GM19025 (cell line): ENCODE measurements around the gene CPN2.

Source experiments
- ATAC-seq: cut with Tn5 transposase; IDR thresholded peaks from one replicate; pipeline ENCODE4 v1.9.1; 2021; ENCODE audit warnings: mild to moderate bottlenecking, low read depth, moderate library complexity; ENCODE audit not compliant: unreplicated experiment

Gene CPN2

GRCh38 chr3:194330160-194330559 lies 21.0 kb downstream of the CPN2 start:
- ATAC-seq: no peak

GRCh38 chr3:194329583-194329965 lies 21.6 kb downstream of the CPN2 start:
- no peak for ATAC-seq

- ATAC-seq: no peak
These were observed 22.1 kb downstream of the CPN2 start for GRCh38 chr3:194328942-194329582.

- ATAC-seq: no peak
These were observed 23.0 kb downstream of the CPN2 start for GRCh38 chr3:194328053-194328657.

- no peak for ATAC-seq
These were observed 23.7 kb downstream of the CPN2 start for GRCh38 chr3:194327218-194328052.

GRCh38 chr3:194326968-194327217 lies 24.2 kb downstream of the CPN2 start:
- ATAC-seq: no peak

GRCh38 chr3:194326192-194326967 lies 24.7 kb downstream of the CPN2 start:
- ATAC-seq: no peak

- no peak for ATAC-seq
These were observed 25.5 kb downstream of the CPN2 start for GRCh38 chr3:194325424-194326153.

GRCh38 chr3:194324823-194325327 lies 26.3 kb downstream of the CPN2 start:
- ATAC-seq: no peak

GRCh38 chr3:194323785-194324735 lies 27.1 kb downstream of the CPN2 start:
- no peak for ATAC-seq

- ATAC-seq: no peak
These were observed 28.4 kb downstream of the CPN2 start for GRCh38 chr3:194322678-194323211.

GRCh38 chr3:194321693-194322640 lies 29.2 kb downstream of the CPN2 start:
- ATAC-seq: no peak

GRCh38 chr3:194320744-194321243 lies 30.3 kb downstream of the CPN2 start:
- ATAC-seq: no peak

GRCh38 chr3:194320100-194320499 lies 31.0 kb downstream of the CPN2 start:
- no peak for ATAC-seq

GRCh38 chr3:194318511-194319161 lies 32.5 kb downstream of the CPN2 start:
- no peak for ATAC-seq

GRCh38 chr3:194316918-194317317 lies 34.2 kb downstream of the CPN2 start:
- ATAC-seq: no peak

GRCh38 chr3:194315965-194316361 lies 35.2 kb downstream of the CPN2 start:
- ATAC-seq: peak; percentile 22
